WTC11 (cell line): Measurements from ENCODE around the gene ING5. TPM values are rescaled to one million over a fixed set of nuclear protein-coding genes. Genes with fewer than 3 reads are reported as not detected.

Source experiments
- ATAC-seq: fragments of 200-7000 bp; cut with Tn5 transposase; 2 replicates; pipeline ENCODE4 v1.10.0; 2021; ENCODE audit warnings: mild to moderate bottlenecking, moderate library complexity
- CTCF ChIA-PET: fragments of 300-600 bp; sonication (Branson Sonifier 250); formaldehyde crosslinking; loops from one replicate; lab custom pipeline; 2021; ENCODE audit warnings: antibody characterized with exemption; lab: Charles Lee
- POLR2A ChIA-PET: fragments of 350-600 bp; sonication (Branson Sonifier 250); formaldehyde crosslinking; loops from one replicate; lab custom pipeline; 2021; ENCODE audit warnings: antibody characterized with exemption; lab: Charles Lee
- DNase-seq: peaks from one replicate; pipeline ENCODE4 v3.0.0; 2021; ENCODE audit warnings: low spot score
- H3K27ac Mint-ChIP-seq: 2 replicates; pipeline ENCODE4 v1.8.0; 2021; ENCODE audit warnings: mixed read lengths
- H3K27me3 Mint-ChIP-seq: 2 replicates; pipeline ENCODE4 v1.8.0; 2021; ENCODE audit warnings: low read depth, mild to moderate bottlenecking, moderate library complexity, mixed read lengths
- H3K36me3 Mint-ChIP-seq: 2 replicates; pipeline ENCODE4 v1.8.0; 2021; ENCODE audit warnings: mixed read lengths
- H3K4me1 Mint-ChIP-seq: 2 replicates; pipeline ENCODE4 v1.8.0; 2022; ENCODE audit warnings: mixed read lengths
- H3K4me3 Mint-ChIP-seq: 2 replicates; pipeline ENCODE4 v1.8.0; 2021; ENCODE audit warnings: mild to moderate bottlenecking, moderate library complexity, mixed read lengths
- H3K9me3 Mint-ChIP-seq: 2 replicates; pipeline ENCODE4 v1.8.0; 2021; ENCODE audit warnings: mixed read lengths
- ETV6 ChIP-seq: sonication (generic); formaldehyde crosslinking; IDR thresholded peaks from 2 replicates; pipeline ENCODE4 v1.8.1; 2022; ENCODE audit warnings: mild to moderate bottlenecking, missing genetic modification reagents
- FOXJ3 ChIP-seq: sonication (generic); formaldehyde crosslinking; IDR thresholded peaks from 2 replicates; pipeline ENCODE4 v1.9.0; 2021; ENCODE audit warnings: missing genetic modification reagents, mild to moderate bottlenecking, borderline replicate concordance
- JUN ChIP-seq: sonication (generic); formaldehyde crosslinking; IDR thresholded peaks from 2 replicates; pipeline ENCODE4 v1.8.0; 2023; ENCODE audit warnings: mild to moderate bottlenecking, missing genetic modification reagents
- NFATC4 ChIP-seq: fragments of 250-450 bp; sonication (Bioruptor Pico); IDR thresholded peaks from 2 replicates; pipeline ENCODE4 v1.9.0; 2021; ENCODE audit warnings: mild to moderate bottlenecking
- NR1H2 ChIP-seq: sonication (generic); formaldehyde crosslinking; IDR thresholded peaks from 2 replicates; pipeline ENCODE4 v1.9.0; 2021; ENCODE audit warnings: mild to moderate bottlenecking, moderate library complexity, missing genetic modification reagents
- OVOL2 ChIP-seq: fragments of 250-450 bp; sonication (Bioruptor Pico); IDR thresholded peaks from 2 replicates; pipeline ENCODE4 v1.9.0; 2021; ENCODE audit warnings: mild to moderate bottlenecking, borderline replicate concordance
- SP1 ChIP-seq: sonication (generic); formaldehyde crosslinking; conservative IDR thresholded peaks from 2 replicates; pipeline ENCODE4 v1.8.1; 2022; ENCODE audit warnings: missing genetic modification reagents
- TP53 ChIP-seq: sonication (generic); formaldehyde crosslinking; IDR thresholded peaks from 2 replicates; pipeline ENCODE4 v1.8.1; 2023; ENCODE audit warnings: mild to moderate bottlenecking, missing genetic modification reagents
- ZBTB21 ChIP-seq: sonication (generic); formaldehyde crosslinking; IDR thresholded peaks from 2 replicates; pipeline ENCODE4 v1.8.1; 2023; ENCODE audit warnings: mild to moderate bottlenecking, missing genetic modification reagents, borderline replicate concordance
- ZNF317 ChIP-seq: sonication (generic); formaldehyde crosslinking; IDR thresholded peaks from 2 replicates; pipeline ENCODE4 v1.8.1; 2023; ENCODE audit warnings: low read depth, mild to moderate bottlenecking, moderate library complexity, missing genetic modification reagents, borderline replicate concordance
- ZNF423 ChIP-seq: fragments of 250-450 bp; sonication (Bioruptor Pico); IDR thresholded peaks from 2 replicates; pipeline ENCODE4 v2.1.2; 2022; ENCODE audit warnings: mild to moderate bottlenecking, moderate library complexity
- total RNA-seq: library from RNA; stranded (reverse); gene quantifications from 3 replicates; pipeline ENCODE4 v1.2.3, GENCODE V29; 2021
- TF ChIP-seq, protein P1 (sequence below): sonication (generic); formaldehyde crosslinking; IDR thresholded peaks from 2 replicates; pipeline ENCODE4 v1.8.1; 2023; ENCODE audit warnings: mild to moderate bottlenecking, moderate library complexity, missing genetic modification reagents
- TF ChIP-seq, protein P2 (sequence below): sonication (generic); formaldehyde crosslinking; IDR thresholded peaks from 2 replicates; pipeline ENCODE4 v1.8.1; 2022; ENCODE audit warnings: missing genetic modification reagents, borderline replicate concordance
- TF ChIP-seq, protein P3 (sequence below): fragments of 250-450 bp; sonication (Bioruptor Pico); IDR thresholded peaks from 2 replicates; pipeline ENCODE4 v1.9.0; 2021; ENCODE audit warnings: mild to moderate bottlenecking, borderline replicate concordance
- TF ChIP-seq, protein P4 (sequence below): fragments of 250-450 bp; sonication (Bioruptor Pico); IDR thresholded peaks from 2 replicates; pipeline ENCODE4 v1.9.0; 2021; ENCODE audit warnings: moderate library complexity, mild to moderate bottlenecking, inconsistent platforms, borderline replicate concordance
- TF ChIP-seq, protein P5 (sequence below): fragments of 200-600 bp; IDR thresholded peaks from 2 replicates; pipeline ENCODE4 v1.8.0; 2022; ENCODE audit warnings: antibody characterized with exemption
- TF ChIP-seq, protein P6 (sequence below): sonication (generic); formaldehyde crosslinking; conservative IDR thresholded peaks from 2 replicates; pipeline ENCODE4 v1.8.1; 2023; ENCODE audit warnings: mild to moderate bottlenecking, low read depth, missing genetic modification reagents, moderate library complexity
- TF ChIP-seq, protein P7 (sequence below): sonication (generic); formaldehyde crosslinking; IDR thresholded peaks from 2 replicates; pipeline ENCODE4 v1.8.0; 2023; ENCODE audit warnings: missing genetic modification reagents

Gene ING5
- total RNA-seq, 1 experiment from 2014 or later = 43.1 TPM

DNA sequence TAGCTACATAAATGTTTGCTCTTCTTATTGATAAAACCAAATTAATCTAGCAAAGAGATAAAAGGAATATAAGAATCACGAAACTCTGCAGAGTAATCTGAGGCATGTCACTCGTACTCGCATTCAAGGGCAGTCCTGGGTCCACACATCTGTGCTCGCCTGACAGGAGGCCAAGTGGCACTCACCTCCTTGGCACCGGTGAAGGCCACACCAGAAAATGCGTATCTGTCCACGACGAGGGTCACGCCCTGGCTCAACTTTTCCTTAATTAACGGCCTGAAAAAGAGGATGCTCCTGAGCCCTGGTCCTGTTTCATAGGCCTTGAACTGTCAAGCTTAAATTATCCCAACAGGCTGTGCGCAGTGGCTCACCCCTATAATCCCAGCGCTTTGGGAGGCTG lies 21.8 kb upstream of the ING5 start:
- Mint-ChIP-seq H3K4me1 (no peaks in the 10 kb centered on the region), H3K36me3 (peaks cover 69% of the 10 kb centered on the region)
- CTCF ChIA-PET = no interaction called here

More for the DNA sequence above, 21.8 kb upstream of the ING5 start:
- Mint-ChIP-seq H3K9me3 (no peaks in the 10 kb centered on the region), H3K27ac (no peak overlapping the region), H3K27me3 (no peaks in the 10 kb centered on the region), H3K4me3 (no peak overlapping the region)
- DNase-seq (no peak), ATAC-seq (no peak)
- POLR2A ChIA-PET = interaction anchor here (0.6 kb wide), 1 partner anchor 13 kb away, joined by 4 read pairs; no protein-coding TSS in a partner anchor
- TF ChIP-seq ZBTB21 (CRISPR knock-in tag) = no peak
- TF ChIP-seq, protein P1, sequence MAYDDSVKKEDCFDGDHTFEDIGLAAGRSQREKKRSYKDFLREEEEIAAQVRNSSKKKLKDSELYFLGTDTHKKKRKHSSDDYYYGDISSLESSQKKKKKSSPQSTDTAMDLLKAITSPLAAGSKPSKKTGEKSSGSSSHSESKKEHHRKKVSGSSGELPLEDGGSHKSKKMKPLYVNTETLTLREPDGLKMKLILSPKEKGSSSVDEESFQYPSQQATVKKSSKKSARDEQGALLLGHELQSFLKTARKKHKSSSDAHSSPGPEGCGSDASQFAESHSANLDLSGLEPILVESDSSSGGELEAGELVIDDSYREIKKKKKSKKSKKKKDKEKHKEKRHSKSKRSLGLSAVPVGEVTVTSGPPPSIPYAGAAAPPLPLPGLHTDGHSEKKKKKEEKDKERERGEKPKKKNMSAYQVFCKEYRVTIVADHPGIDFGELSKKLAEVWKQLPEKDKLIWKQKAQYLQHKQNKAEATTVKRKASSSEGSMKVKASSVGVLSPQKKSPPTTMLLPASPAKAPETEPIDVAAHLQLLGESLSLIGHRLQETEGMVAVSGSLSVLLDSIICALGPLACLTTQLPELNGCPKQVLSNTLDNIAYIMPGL (CRISPR knock-in tag) = no peak
- no peak for TF ChIP-seq OVOL2
- no peak for TF ChIP-seq ETV6 (CRISPR knock-in tag)
- no peak for TF ChIP-seq TP53 (CRISPR knock-in tag)
- TF ChIP-seq, protein P2, sequence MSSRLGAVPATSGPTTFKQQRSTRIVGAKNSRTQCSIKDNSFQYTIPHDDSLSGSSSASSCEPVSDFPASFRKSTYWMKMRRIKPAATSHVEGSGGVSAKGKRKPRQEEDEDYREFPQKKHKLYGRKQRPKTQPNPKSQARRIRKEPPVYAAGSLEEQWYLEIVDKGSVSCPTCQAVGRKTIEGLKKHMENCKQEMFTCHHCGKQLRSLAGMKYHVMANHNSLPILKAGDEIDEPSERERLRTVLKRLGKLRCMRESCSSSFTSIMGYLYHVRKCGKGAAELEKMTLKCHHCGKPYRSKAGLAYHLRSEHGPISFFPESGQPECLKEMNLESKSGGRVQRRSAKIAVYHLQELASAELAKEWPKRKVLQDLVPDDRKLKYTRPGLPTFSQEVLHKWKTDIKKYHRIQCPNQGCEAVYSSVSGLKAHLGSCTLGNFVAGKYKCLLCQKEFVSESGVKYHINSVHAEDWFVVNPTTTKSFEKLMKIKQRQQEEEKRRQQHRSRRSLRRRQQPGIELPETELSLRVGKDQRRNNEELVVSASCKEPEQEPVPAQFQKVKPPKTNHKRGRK (CRISPR knock-in tag) = no peak
- TF ChIP-seq SP1 (CRISPR knock-in tag) = no peak
- TF ChIP-seq, protein P3, sequence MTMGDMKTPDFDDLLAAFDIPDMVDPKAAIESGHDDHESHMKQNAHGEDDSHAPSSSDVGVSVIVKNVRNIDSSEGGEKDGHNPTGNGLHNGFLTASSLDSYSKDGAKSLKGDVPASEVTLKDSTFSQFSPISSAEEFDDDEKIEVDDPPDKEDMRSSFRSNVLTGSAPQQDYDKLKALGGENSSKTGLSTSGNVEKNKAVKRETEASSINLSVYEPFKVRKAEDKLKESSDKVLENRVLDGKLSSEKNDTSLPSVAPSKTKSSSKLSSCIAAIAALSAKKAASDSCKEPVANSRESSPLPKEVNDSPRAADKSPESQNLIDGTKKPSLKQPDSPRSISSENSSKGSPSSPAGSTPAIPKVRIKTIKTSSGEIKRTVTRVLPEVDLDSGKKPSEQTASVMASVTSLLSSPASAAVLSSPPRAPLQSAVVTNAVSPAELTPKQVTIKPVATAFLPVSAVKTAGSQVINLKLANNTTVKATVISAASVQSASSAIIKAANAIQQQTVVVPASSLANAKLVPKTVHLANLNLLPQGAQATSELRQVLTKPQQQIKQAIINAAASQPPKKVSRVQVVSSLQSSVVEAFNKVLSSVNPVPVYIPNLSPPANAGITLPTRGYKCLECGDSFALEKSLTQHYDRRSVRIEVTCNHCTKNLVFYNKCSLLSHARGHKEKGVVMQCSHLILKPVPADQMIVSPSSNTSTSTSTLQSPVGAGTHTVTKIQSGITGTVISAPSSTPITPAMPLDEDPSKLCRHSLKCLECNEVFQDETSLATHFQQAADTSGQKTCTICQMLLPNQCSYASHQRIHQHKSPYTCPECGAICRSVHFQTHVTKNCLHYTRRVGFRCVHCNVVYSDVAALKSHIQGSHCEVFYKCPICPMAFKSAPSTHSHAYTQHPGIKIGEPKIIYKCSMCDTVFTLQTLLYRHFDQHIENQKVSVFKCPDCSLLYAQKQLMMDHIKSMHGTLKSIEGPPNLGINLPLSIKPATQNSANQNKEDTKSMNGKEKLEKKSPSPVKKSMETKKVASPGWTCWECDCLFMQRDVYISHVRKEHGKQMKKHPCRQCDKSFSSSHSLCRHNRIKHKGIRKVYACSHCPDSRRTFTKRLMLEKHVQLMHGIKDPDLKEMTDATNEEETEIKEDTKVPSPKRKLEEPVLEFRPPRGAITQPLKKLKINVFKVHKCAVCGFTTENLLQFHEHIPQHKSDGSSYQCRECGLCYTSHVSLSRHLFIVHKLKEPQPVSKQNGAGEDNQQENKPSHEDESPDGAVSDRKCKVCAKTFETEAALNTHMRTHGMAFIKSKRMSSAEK (CRISPR knock-in tag) = no peak
- no peak for TF ChIP-seq NFATC4 (CRISPR knock-in tag)
- TF ChIP-seq, protein P4, sequence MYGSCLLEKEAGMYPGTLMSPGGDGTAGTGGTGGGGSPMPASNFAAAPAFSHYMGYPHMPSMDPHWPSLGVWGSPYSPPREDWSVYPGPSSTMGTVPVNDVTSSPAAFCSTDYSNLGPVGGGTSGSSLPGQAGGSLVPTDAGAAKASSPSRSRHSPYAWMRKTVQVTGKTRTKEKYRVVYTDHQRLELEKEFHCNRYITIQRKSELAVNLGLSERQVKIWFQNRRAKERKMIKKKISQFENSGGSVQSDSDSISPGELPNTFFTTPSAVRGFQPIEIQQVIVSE (CRISPR knock-in tag) = no peak
- TF ChIP-seq FOXJ3 (CRISPR knock-in tag) = no peak
- TF ChIP-seq, protein P5, sequence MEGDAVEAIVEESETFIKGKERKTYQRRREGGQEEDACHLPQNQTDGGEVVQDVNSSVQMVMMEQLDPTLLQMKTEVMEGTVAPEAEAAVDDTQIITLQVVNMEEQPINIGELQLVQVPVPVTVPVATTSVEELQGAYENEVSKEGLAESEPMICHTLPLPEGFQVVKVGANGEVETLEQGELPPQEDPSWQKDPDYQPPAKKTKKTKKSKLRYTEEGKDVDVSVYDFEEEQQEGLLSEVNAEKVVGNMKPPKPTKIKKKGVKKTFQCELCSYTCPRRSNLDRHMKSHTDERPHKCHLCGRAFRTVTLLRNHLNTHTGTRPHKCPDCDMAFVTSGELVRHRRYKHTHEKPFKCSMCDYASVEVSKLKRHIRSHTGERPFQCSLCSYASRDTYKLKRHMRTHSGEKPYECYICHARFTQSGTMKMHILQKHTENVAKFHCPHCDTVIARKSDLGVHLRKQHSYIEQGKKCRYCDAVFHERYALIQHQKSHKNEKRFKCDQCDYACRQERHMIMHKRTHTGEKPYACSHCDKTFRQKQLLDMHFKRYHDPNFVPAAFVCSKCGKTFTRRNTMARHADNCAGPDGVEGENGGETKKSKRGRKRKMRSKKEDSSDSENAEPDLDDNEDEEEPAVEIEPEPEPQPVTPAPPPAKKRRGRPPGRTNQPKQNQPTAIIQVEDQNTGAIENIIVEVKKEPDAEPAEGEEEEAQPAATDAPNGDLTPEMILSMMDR = no peak
- no peak for TF ChIP-seq ZNF317 (CRISPR knock-in tag)
- no peak for TF ChIP-seq JUN (CRISPR knock-in tag)
- TF ChIP-seq, protein P6, sequence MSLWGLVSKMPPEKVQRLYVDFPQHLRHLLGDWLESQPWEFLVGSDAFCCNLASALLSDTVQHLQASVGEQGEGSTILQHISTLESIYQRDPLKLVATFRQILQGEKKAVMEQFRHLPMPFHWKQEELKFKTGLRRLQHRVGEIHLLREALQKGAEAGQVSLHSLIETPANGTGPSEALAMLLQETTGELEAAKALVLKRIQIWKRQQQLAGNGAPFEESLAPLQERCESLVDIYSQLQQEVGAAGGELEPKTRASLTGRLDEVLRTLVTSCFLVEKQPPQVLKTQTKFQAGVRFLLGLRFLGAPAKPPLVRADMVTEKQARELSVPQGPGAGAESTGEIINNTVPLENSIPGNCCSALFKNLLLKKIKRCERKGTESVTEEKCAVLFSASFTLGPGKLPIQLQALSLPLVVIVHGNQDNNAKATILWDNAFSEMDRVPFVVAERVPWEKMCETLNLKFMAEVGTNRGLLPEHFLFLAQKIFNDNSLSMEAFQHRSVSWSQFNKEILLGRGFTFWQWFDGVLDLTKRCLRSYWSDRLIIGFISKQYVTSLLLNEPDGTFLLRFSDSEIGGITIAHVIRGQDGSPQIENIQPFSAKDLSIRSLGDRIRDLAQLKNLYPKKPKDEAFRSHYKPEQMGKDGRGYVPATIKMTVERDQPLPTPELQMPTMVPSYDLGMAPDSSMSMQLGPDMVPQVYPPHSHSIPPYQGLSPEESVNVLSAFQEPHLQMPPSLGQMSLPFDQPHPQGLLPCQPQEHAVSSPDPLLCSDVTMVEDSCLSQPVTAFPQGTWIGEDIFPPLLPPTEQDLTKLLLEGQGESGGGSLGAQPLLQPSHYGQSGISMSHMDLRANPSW (CRISPR knock-in tag) = no peak
- TF ChIP-seq ZNF423 (CRISPR knock-in tag) = no peak
- TF ChIP-seq, protein P7, sequence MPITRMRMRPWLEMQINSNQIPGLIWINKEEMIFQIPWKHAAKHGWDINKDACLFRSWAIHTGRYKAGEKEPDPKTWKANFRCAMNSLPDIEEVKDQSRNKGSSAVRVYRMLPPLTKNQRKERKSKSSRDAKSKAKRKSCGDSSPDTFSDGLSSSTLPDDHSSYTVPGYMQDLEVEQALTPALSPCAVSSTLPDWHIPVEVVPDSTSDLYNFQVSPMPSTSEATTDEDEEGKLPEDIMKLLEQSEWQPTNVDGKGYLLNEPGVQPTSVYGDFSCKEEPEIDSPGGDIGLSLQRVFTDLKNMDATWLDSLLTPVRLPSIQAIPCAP (CRISPR knock-in tag) = no peak
- TF ChIP-seq NR1H2 = no peak
